Measurements from ENCODE around the gene HNRNPA0.

HNRNPA0 gene

DNA sequence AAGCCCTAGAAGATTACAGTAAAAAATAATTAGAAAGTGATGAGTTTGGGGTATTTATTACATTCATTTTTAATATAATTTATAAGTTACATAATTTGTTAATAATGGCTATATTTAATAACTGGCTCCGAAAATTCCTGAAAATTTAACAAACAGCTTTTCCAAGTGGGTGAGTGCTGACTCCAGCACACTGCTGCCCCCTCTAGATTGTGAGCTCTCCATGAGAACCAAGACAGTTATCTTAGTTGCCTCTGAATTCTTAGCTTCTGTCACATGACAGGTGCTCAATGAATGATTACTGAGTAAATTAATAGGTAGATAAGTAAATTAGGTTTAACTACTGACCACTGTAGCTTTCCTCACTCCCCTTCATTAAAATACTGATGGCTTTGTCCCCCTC lies 26.1 kb downstream of the HNRNPA0 start:
- no peak for DNase-seq
- in situ Hi-C loops (cut with HindIII; ENCODE audit: low pct_ligation_motif_present, low sequenced_read_pairs): no loop called here
- H3K4me3 ChIP-seq (ENCODE audit: low read depth, low read length): no peak overlapping the region
- TF ChIP-seq, protein P1, sequence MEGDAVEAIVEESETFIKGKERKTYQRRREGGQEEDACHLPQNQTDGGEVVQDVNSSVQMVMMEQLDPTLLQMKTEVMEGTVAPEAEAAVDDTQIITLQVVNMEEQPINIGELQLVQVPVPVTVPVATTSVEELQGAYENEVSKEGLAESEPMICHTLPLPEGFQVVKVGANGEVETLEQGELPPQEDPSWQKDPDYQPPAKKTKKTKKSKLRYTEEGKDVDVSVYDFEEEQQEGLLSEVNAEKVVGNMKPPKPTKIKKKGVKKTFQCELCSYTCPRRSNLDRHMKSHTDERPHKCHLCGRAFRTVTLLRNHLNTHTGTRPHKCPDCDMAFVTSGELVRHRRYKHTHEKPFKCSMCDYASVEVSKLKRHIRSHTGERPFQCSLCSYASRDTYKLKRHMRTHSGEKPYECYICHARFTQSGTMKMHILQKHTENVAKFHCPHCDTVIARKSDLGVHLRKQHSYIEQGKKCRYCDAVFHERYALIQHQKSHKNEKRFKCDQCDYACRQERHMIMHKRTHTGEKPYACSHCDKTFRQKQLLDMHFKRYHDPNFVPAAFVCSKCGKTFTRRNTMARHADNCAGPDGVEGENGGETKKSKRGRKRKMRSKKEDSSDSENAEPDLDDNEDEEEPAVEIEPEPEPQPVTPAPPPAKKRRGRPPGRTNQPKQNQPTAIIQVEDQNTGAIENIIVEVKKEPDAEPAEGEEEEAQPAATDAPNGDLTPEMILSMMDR (IDR thresholded peaks at IDR 0.05; ENCODE audit: low read depth, low read length, missing control alignments): peak; percentile 33
- H3K36me3 ChIP-seq (replicated peaks): no peaks in the 10 kb centered on the region
- no peak overlapping the region for H3K27ac ChIP-seq
- no peaks in the 10 kb centered on the region for H3K27me3 ChIP-seq (replicated peaks)

DNA sequence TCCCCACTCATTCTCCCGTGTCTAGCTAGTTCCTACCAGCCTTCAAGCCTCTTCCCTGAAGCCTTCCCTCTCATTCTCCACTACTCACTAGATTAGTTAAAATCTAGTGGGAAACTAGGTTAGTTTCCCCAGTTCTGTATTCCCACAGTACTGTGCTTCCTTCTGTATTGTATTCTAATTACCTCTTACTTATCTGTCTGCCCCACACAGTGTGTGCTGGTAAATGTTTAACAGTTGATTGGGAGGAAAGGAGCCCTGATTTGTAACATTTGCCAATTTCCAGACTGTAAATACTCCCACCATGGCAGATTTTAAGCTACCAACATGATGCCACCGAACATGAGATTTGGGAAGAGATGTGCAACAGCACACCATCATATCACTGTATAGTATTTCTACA lies 26.5 kb downstream of the HNRNPA0 start:
- no peaks in the 10 kb centered on the region for H3K36me3 ChIP-seq (replicated peaks)
- DNase-seq: no peak
- no peak overlapping the region for H3K4me3 ChIP-seq (ENCODE audit: low read depth, low read length)
- TF ChIP-seq, protein P1 (IDR thresholded peaks at IDR 0.05; ENCODE audit: low read depth, low read length, missing control alignments): no peak
- no peaks in the 10 kb centered on the region for H3K27me3 ChIP-seq (replicated peaks)
- in situ Hi-C loops (cut with HindIII; ENCODE audit: low pct_ligation_motif_present, low sequenced_read_pairs): no loop called here
- no peak overlapping the region for H3K27ac ChIP-seq

DNA sequence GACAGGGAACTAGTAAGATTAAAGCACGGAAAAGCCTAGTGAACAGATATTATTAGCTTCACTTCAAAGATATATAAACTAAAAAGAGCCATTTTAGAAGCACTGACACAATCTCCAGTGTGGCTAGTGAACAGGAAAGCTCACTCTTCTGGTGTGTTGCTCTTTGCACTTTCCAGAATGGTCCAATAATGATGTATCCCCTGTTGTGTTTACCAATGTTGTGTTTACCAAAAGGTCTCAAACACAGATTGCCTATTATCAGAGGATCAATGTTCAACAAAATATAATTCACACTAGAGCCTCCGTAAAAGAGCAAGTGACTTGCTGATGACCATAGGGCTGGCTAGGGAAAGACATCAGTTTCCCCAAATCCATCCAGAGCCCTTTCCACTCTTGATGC lies 29.9 kb downstream of the HNRNPA0 start:
- TF ChIP-seq, protein P1 (IDR thresholded peaks at IDR 0.05; ENCODE audit: low read depth, low read length, missing control alignments): no peak
- no peak for DNase-seq
- no peaks in the 10 kb centered on the region for H3K36me3 ChIP-seq (replicated peaks)
- H3K27me3 ChIP-seq (replicated peaks): no peaks in the 10 kb centered on the region
- in situ Hi-C loops (cut with HindIII; ENCODE audit: low pct_ligation_motif_present, low sequenced_read_pairs): no loop called here
- no peak overlapping the region for H3K4me3 ChIP-seq (ENCODE audit: low read depth, low read length)
- H3K27ac ChIP-seq: no peak overlapping the region

DNA sequence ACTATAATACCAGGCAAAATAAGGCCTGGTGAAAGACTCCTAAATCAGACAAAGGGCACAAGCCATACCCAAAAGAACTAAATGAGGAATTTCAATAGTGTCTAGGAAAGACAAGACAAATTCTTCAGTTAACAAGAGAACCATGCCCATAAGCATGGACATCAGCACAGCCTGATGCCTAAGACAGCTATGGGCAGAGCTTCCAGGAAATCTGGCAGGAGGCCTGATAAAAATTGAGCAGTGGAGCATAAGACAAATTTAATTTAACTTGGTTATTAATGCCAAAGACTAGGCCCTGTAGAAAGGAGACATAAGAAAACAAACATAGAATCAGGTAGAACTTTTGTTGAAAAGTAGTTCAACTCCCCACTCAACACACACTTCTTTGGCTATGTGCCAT lies 35.6 kb downstream of the HNRNPA0 start:
- Histone ChIP-seq H3K4me3 (ENCODE audit: low read depth, low read length) (no peak overlapping the region), H3K36me3 (replicated peaks) (no peaks in the 10 kb centered on the region), H3K27me3 (replicated peaks) (no peaks in the 10 kb centered on the region), H3K27ac (no peak overlapping the region)
- no peak for DNase-seq
- in situ Hi-C loops (cut with HindIII; ENCODE audit: low pct_ligation_motif_present, low sequenced_read_pairs): no loop called here
- TF ChIP-seq, protein P1 (IDR thresholded peaks at IDR 0.05; ENCODE audit: low read depth, low read length, missing control alignments): no peak

DNA sequence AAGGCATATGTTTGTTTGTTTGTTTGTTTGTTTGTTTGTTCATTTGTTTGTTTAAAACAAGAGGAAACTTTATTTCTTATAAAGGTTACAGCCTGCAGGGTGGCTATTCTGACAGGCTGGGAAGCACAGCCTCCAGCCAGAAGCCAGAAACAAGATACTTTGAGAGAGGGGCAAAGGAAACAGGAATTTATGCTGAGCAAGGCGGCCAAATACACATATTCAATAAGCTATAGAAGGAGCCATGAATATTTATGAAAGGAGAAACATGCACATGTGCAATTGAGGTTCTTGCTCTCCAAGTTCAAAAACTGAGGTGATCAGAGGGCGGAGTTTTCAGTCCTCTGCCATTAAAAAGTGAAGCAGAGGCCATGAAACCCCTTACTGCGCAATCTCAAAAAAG lies 37.8 kb downstream of the HNRNPA0 start:
- in situ Hi-C loops (cut with HindIII; ENCODE audit: low pct_ligation_motif_present, low sequenced_read_pairs): no loop called here
- no peak for DNase-seq
- H3K36me3 ChIP-seq (replicated peaks): no peaks in the 10 kb centered on the region

DNA sequence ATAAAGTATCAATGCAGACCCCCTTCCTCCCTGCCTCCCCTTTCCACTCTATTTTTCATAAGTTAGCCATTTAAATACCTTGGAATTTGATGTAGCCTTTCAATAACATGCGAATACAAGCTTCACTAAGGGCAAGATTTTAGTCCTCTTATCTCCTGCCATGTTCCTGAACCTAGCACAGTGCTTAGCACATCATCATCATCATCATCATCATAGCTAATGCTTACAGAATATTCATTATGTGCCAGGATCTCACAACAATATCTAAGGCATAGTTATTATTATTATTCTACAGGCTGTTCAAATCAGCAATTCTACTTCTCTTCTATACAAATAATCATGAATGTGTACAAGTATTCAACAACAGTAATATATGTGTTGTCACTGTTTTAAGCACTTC lies 38.7 kb downstream of the HNRNPA0 start:
- in situ Hi-C loops (cut with HindIII; ENCODE audit: low pct_ligation_motif_present, low sequenced_read_pairs): no loop called here
- no peak for DNase-seq
- TF ChIP-seq, protein P1 (IDR thresholded peaks at IDR 0.05; ENCODE audit: low read depth, low read length, missing control alignments): no peak
- Histone ChIP-seq H3K27ac (no peak overlapping the region), H3K4me3 (ENCODE audit: low read depth, low read length) (no peak overlapping the region), H3K27me3 (replicated peaks) (no peaks in the 10 kb centered on the region), H3K36me3 (replicated peaks) (no peaks in the 10 kb centered on the region)

More for the DNA sequence above, 37.8 kb downstream of the HNRNPA0 start:
- no peaks in the 10 kb centered on the region for H3K27me3 ChIP-seq (replicated peaks)
- no peak overlapping the region for H3K27ac ChIP-seq
- H3K4me3 ChIP-seq (ENCODE audit: low read depth, low read length): no peak overlapping the region
- TF ChIP-seq, protein P1 (IDR thresholded peaks at IDR 0.05; ENCODE audit: low read depth, low read length, missing control alignments): no peak

Data from brain microvascular endothelial cell (primary cell).